ENCODE measurements around the gene NCOA4. TPM values are rescaled to one million over a fixed set of nuclear protein-coding genes. Genes with fewer than 3 reads are reported as not detected.

NCOA4 gene
- total RNA-seq, 1 experiment from 2014 or later: 61.7 TPM

DNA sequence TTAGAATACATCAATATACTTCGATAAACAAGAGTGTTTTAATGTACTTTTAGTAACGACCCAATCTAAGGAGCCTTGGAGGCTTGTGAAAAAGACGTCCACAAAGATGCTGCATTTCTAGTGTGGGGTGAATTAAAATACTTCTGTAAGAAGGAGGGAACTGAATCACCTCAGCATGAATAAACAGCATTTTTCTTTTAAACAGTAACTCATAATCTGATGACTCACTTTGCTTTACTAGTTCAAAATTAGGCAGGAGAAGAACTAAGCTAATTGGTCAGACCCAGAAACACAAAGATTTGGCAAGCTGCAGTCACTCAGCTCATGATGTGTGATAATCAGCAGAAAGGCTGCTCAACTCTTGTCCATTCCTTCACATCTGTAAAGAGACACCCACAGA lies 24.2 kb downstream of the NCOA4 start:
- H4K20me1 ChIP-seq (ENCODE audit: low read length): no peaks in the 10 kb centered on the region
- no peak overlapping the region for H3K4me3 ChIP-seq (ENCODE audit: low read length)
- H3K27me3 ChIP-seq (ENCODE audit: low read length): no peaks in the 10 kb centered on the region
- peaks cover 4% of the 10 kb centered on the region for H3F3A ChIP-seq (ENCODE audit: low read length, unreplicated experiment)
- peaks cover 50% of the 10 kb centered on the region for H3K36me3 ChIP-seq (ENCODE audit: low read depth, low read length)
- CTCF ChIA-PET: interaction anchor here (1.0 kb wide), 1 partner anchor 21 kb away, joined by 3 read pairs; no protein-coding TSS in a partner anchor
- H2AFZ ChIP-seq (ENCODE audit: low read length): no peak overlapping the region
- no peaks in the 10 kb centered on the region; the same call in 1 of the 2 replicates for H3K79me2 ChIP-seq (ENCODE audit: low read length)
- H3K9me3 ChIP-seq (ENCODE audit: low read length): no peaks in the 10 kb centered on the region
- POLR2A ChIA-PET (ENCODE audit: unreplicated experiment): interaction anchor here (0.6 kb wide), 1 partner anchor 11 kb away, joined by 3 read pairs; no protein-coding TSS in a partner anchor
- intact Hi-C loops (cut with micrococcal nuclease): no loop called here
- no peak overlapping the region for H3K4me2 ChIP-seq (ENCODE audit: low read length)
- DNase-seq (peak; percentile 61), ATAC-seq (peak; percentile 86)
- no peak overlapping the region for H3K27ac ChIP-seq (ENCODE audit: low read length)
- no peak overlapping the region for H3K9ac ChIP-seq (ENCODE audit: low read length)
- no peaks in the 10 kb centered on the region for H3K9me2 ChIP-seq (replicated peaks; ENCODE audit: low read length)
- no TSS peak for BruUV-seq (replicated peaks)
- TF ChIP-seq EZH2phosphoT487 (IDR thresholded peaks at IDR 0.05; ENCODE audit: borderline replicate concordance, low read length) (no peak), EZH2 (IDR thresholded peaks at IDR 0.05; ENCODE audit: low read length, unreplicated experiment) (no peak)
- TF ChIP-seq, protein P1, sequence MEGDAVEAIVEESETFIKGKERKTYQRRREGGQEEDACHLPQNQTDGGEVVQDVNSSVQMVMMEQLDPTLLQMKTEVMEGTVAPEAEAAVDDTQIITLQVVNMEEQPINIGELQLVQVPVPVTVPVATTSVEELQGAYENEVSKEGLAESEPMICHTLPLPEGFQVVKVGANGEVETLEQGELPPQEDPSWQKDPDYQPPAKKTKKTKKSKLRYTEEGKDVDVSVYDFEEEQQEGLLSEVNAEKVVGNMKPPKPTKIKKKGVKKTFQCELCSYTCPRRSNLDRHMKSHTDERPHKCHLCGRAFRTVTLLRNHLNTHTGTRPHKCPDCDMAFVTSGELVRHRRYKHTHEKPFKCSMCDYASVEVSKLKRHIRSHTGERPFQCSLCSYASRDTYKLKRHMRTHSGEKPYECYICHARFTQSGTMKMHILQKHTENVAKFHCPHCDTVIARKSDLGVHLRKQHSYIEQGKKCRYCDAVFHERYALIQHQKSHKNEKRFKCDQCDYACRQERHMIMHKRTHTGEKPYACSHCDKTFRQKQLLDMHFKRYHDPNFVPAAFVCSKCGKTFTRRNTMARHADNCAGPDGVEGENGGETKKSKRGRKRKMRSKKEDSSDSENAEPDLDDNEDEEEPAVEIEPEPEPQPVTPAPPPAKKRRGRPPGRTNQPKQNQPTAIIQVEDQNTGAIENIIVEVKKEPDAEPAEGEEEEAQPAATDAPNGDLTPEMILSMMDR (conservative IDR thresholded peaks at IDR 0.05; ENCODE audit: low read depth, low read length): no peak
- peaks cover 15% of the 10 kb centered on the region for H3K4me1 ChIP-seq (ENCODE audit: insufficient read depth, low read length)

DNA sequence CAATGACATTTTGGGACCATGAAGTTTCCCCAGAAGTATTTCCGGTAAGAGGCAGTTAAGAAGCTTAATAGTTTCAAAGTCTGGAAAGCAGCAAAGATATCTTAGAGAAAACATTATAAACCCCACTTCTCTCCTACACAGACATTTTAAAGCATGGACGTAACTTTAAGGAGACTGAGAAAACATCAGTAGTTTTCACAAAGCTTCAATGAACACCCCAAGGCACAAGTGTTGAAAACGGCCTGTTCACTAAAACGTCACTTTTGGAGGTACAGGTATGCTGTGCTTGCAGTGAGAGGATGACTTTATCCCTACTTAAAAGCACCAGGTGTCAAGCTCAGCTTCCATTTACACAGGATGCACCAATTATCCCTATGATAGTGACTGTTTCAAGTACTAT lies 25.0 kb downstream of the NCOA4 start:
- ChIA-PET POLR2A (ENCODE audit: unreplicated experiment) (no interaction called here), CTCF (no interaction called here)

DNA sequence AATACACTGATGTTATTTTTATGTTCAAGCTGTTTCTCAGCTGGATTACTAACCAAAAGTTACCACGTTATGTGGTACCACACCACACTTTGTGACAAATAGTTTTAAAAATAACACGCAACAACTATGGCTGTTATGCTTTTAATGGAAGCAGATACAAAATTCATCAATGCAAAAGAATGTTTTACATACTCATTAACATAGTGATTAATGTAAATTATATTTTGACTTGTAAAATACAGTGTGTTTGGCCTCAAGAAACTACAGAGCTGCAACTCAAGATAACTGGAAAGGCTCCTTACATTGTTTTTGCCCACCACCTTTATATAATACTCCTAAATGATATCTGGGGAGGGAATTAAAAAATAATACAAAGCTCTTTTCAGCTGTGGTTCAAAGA lies 25.5 kb downstream of the NCOA4 start:
- Histone ChIP-seq H4K20me1 (ENCODE audit: low read length) (no peaks in the 10 kb centered on the region), H3K4me1 (ENCODE audit: insufficient read depth, low read length) (peaks cover 15% of the 10 kb centered on the region), H3K27me3 (ENCODE audit: low read length) (no peaks in the 10 kb centered on the region), H3F3A (ENCODE audit: low read length, unreplicated experiment) (peaks cover 4% of the 10 kb centered on the region), H3K9ac (ENCODE audit: low read length) (no peak overlapping the region), H3K36me3 (ENCODE audit: low read depth, low read length) (peaks cover 47% of the 10 kb centered on the region), H3K9me3 (ENCODE audit: low read length) (no peaks in the 10 kb centered on the region), H3K9me2 (replicated peaks; ENCODE audit: low read length) (no peaks in the 10 kb centered on the region), H3K4me3 (ENCODE audit: low read length) (no peak overlapping the region), H2AFZ (ENCODE audit: low read length) (no peak overlapping the region), H3K27ac (ENCODE audit: low read length) (no peak overlapping the region), H3K4me2 (ENCODE audit: low read length) (no peak overlapping the region), H3K79me2 (ENCODE audit: low read length) (no peaks in the 10 kb centered on the region; the same call in 1 of the 2 replicates)
- ChIA-PET CTCF (no interaction called here), POLR2A (ENCODE audit: unreplicated experiment) (no interaction called here)
- DNase-seq (no peak), ATAC-seq (no peak)
- no TSS peak for BruUV-seq (replicated peaks)
- TF ChIP-seq EZH2 (IDR thresholded peaks at IDR 0.05; ENCODE audit: low read length, unreplicated experiment): no peak
- TF ChIP-seq, protein P1 (conservative IDR thresholded peaks at IDR 0.05; ENCODE audit: low read depth, low read length): no peak
- TF ChIP-seq EZH2phosphoT487 (IDR thresholded peaks at IDR 0.05; ENCODE audit: borderline replicate concordance, low read length): no peak
- intact Hi-C loops (cut with micrococcal nuclease): no loop called here

More for the DNA sequence above, 25.0 kb downstream of the NCOA4 start:
- H3K27me3 ChIP-seq (ENCODE audit: low read length): no peaks in the 10 kb centered on the region
- H3K36me3 ChIP-seq (ENCODE audit: low read depth, low read length): peaks cover 50% of the 10 kb centered on the region
- H4K20me1 ChIP-seq (ENCODE audit: low read length): no peaks in the 10 kb centered on the region
- H3K4me2 ChIP-seq (ENCODE audit: low read length): no peak overlapping the region
- H3K9ac ChIP-seq (ENCODE audit: low read length): no peak overlapping the region
- no peak overlapping the region for H2AFZ ChIP-seq (ENCODE audit: low read length)
- intact Hi-C loops (cut with micrococcal nuclease): no loop called here
- H3F3A ChIP-seq (ENCODE audit: low read length, unreplicated experiment): peaks cover 4% of the 10 kb centered on the region
- DNase-seq (no peak), ATAC-seq (no peak)
- TF ChIP-seq, protein P1 (conservative IDR thresholded peaks at IDR 0.05; ENCODE audit: low read depth, low read length): no peak
- no peak for TF ChIP-seq EZH2 (IDR thresholded peaks at IDR 0.05; ENCODE audit: low read length, unreplicated experiment)
- TF ChIP-seq EZH2phosphoT487 (IDR thresholded peaks at IDR 0.05; ENCODE audit: borderline replicate concordance, low read length): no peak
- H3K9me2 ChIP-seq (replicated peaks; ENCODE audit: low read length): no peaks in the 10 kb centered on the region
- no peak overlapping the region for H3K27ac ChIP-seq (ENCODE audit: low read length)
- H3K4me1 ChIP-seq (ENCODE audit: insufficient read depth, low read length): peaks cover 15% of the 10 kb centered on the region
- H3K4me3 ChIP-seq (ENCODE audit: low read length): no peak overlapping the region
- H3K9me3 ChIP-seq (ENCODE audit: low read length): no peaks in the 10 kb centered on the region
- no peaks in the 10 kb centered on the region; the same call in 1 of the 2 replicates for H3K79me2 ChIP-seq (ENCODE audit: low read length)
- BruUV-seq (replicated peaks): no TSS peak
